Testis (tissue), 5 donors: ENCODE results near the gene NKX2-2. TPM values are rescaled to one million over a fixed set of nuclear protein-coding genes. Genes with fewer than 3 reads are reported as not detected.

Experiments
- DNase-seq: peaks from one replicate; pipeline ENCODE4 v3.0.0-alpha.2; 2019
- H3K27ac ChIP-seq, 2 donors: fragments of 200-600 bp; sonication (generic); one replicate each; pipeline ENCODE4 v1.5.1; 2019
- H3K27me3 ChIP-seq: fragments of 200-600 bp; sonication (generic); one replicate; pipeline ENCODE4 v1.5.1; 2019
- H3K36me3 ChIP-seq: fragments of 200-600 bp; sonication (generic); one replicate; pipeline ENCODE4 v1.5.1; 2017; ENCODE audit warnings: low read depth; ENCODE audit errors: missing control alignments
- H3K4me1 ChIP-seq: fragments of 200-600 bp; sonication (generic); one replicate; pipeline ENCODE4 v1.5.1; 2019
- H3K4me3 ChIP-seq, 2 donors: fragments of 200-600 bp; sonication (generic); one replicate each; pipeline ENCODE4 v1.5.1; 2017 to 2019
- H3K9me3 ChIP-seq: fragments of 200-600 bp; sonication (generic); one replicate; pipeline ENCODE4 v1.5.1; 2017
- CTCF ChIP-seq, 3 experiments: fragments of 450-650 bp in 2 of 3; fragments of 200-600 bp in 1 of 3; sonication (generic) in 1 of 3; IDR thresholded peaks; one replicate each; pipeline ENCODE4 v1.5.1; 2016 to 2019; ENCODE audit warnings: antibody characterized with exemption in 3 of 3, mild to moderate bottlenecking in 2 of 3, moderate library complexity in 1 of 3
- POLR2A ChIP-seq: fragments of 450-650 bp; IDR thresholded peaks from one replicate; pipeline ENCODE4 v1.6.1; 2017; ENCODE audit warnings: antibody characterized with exemption, mild to moderate bottlenecking, moderate library complexity
- WGBS, 2 donors: methylation state at CpG; one replicate each; pipeline ENCODE4 v1.1.5; 2018; 5-methylcytosine and 5-hydroxymethylcytosine counted together
- intact Hi-C: fragments of 100-400 bp; cut with DNase I; formaldehyde crosslinking; loops from one replicate; pipeline ENCODE4 v1.15.1; 2023; ENCODE audit warnings: low total_unique reads
- long read RNA-seq, 2 donors: transcript quantifications; one replicate each; lab custom pipeline, GENCODE V29; 2026
- polyA plus RNA-seq: library from polyadenylated mRNA; stranded (reverse); fragments of 350-450 nt; fragmentation: Illumina TruSeq; extraction: RNeasy Lipid Tissue Mini Kit (QIAGEN cat#74804); gene quantifications from one replicate; pipeline ENCODE4 v1.2.3, GENCODE V29; 2014; ENCODE audit warnings: low read depth, low replicate concordance; ENCODE audit not compliant: insufficient read depth
- total RNA-seq, 2 donors: library from RNA; depleted of rRNA; stranded (reverse); fragments of >200 nt; gene quantifications; one replicate each; pipeline ENCODE4 v1.2.3, GENCODE V29; 2016

NKX2-2 gene
- total RNA-seq (under 1 TPM in 1 of 2 donors, not detected in 1; 0.16 TPM), polyA plus RNA-seq (not detected)
- long read RNA-seq, donor 1 = 0 reads
- long read RNA-seq, donor 2 = 0 reads

DNA sequence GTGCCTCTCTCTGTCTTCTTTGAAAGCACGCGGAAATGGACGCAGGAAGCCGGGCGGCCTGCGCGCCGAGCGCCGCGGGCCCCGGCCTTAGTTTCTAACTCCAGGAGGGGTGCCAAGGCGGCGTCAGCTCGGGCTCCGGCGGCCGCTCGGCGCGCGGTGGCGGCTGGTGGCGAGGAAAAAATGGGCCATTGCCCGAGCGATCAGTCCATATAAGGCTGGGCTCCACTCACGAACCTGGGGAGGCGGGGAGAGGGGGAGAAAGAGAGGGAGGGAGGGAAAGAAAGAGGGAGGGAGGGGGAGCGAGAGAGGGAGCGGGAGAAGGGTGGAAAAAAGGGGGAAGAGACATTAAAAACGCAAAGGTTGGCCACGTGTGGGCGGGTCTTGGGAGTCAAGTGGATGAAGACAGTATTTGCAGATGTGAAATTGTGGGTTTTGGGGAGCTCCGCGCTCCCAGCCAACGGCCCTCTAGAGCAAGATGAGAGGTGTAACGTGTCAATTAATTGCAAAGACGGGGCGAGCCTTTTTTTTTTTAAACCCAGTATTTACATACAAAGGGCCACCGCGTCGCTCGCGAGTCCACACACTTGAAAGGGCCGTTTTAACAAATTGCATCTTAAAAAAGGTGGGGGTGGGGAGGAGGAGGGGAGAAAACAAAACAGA is at the start of gene NKX2-2:
Gene NKX2-2 (minus strand): TSS at position 184 of the 660 bp plus-strand sequence. CDS start 395 bp downstream, outside the sequence.
- H3K4me3 ChIP-seq = no peak within 1 kb of the TSS
- TF ChIP-seq POLR2A (no peak), CTCF (IDR thresholded peaks at IDR 0.05) (no peak)
- H3K36me3 ChIP-seq = no peaks in the 10 kb centered on the region
- intact Hi-C loops = no loop called here
- H3K9me3 ChIP-seq = no peaks in the 10 kb centered on the region
- WGBS, 2 donors = 1 to 2% methylated on average over 45 of the region's 45 CpGs
- DNase-seq = no peak
- no peak within 1 kb of the TSS for H3K27ac ChIP-seq
- peaks cover 4% of the 10 kb centered on the region for H3K27me3 ChIP-seq
- peaks cover 29% of the 10 kb centered on the region for H3K4me1 ChIP-seq

DNA sequence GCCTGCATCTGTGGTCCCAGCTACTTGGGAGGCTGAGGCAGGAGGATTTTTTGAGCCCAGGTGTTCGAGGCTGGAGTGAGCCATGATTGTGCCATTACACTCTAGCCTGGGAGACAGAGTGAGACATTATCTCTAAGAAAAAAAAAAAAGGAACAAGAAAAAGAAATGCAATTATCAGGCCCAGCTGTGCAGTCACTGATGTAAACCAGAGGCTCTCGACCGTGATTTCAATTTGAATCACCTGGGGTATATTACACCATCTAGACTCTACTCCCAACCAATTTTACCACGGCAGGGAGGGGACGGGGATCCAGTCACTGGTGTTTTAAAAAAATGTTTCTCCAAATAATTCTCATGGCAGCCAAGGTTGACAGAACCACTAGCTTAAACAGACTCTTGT is 48.8 kb upstream of the NKX2-2 start:
- Histone ChIP-seq H3K4me1 (no peaks in the 10 kb centered on the region), H3K27ac (no peak overlapping the region), H3K4me3 (no peak overlapping the region), H3K9me3 (no peaks in the 10 kb centered on the region), H3K36me3 (no peaks in the 10 kb centered on the region), H3K27me3 (no peaks in the 10 kb centered on the region)
- DNase-seq = no peak
- whole genome bisulfite sequencing, 2 donors = 65 to 87% methylated on average over 5 of the region's 5 CpGs
- intact Hi-C loops = no loop called here
- no peak for TF ChIP-seq CTCF (IDR thresholded peaks at IDR 0.05)
- TF ChIP-seq POLR2A = no peak

- H3K4me1 ChIP-seq = no peaks in the 10 kb centered on the region
- no peaks in the 10 kb centered on the region for H3K27me3 ChIP-seq
- H3K4me3 ChIP-seq = no peak overlapping the region
- 77 to 82% methylated on average over 7 of the region's 7 CpGs for WGBS, 2 donors
- H3K36me3 ChIP-seq = no peaks in the 10 kb centered on the region
- intact Hi-C loops = no loop called here
- no peak overlapping the region for H3K27ac ChIP-seq
- H3K9me3 ChIP-seq = no peaks in the 10 kb centered on the region
- TF ChIP-seq CTCF (IDR thresholded peaks at IDR 0.05) (no peak), POLR2A (no peak)
- no peak for DNase-seq
These were observed 45.4 kb upstream of the NKX2-2 start for GRCh38 chr20:21559305-21559704.

GRCh38 chr20:21557241-21558020 is 43.6 kb upstream of the NKX2-2 start:
- H3K9me3 ChIP-seq = no peaks in the 10 kb centered on the region
- intact Hi-C loops = no loop called here
- no peaks in the 10 kb centered on the region for H3K36me3 ChIP-seq
- H3K4me1 ChIP-seq = no peaks in the 10 kb centered on the region
- H3K4me3 ChIP-seq = no peak overlapping the region
- no peak overlapping the region for H3K27ac ChIP-seq
- WGBS, 2 donors = 82 to 85% methylated on average over 19 to 20 of the region's 20 CpGs
- TF ChIP-seq POLR2A (no peak), CTCF (IDR thresholded peaks at IDR 0.05) (no peak)
- no peak for DNase-seq
- H3K27me3 ChIP-seq = no peaks in the 10 kb centered on the region
